ENCODE results near the gene RNF150.

- TF ChIP-seq CTCF (IDR thresholded peaks at IDR 0.05) (no peak), POLR2A (IDR thresholded peaks at IDR 0.05) (no peak)
Observed at GRCh38 chr4:140876615-140877364, 256.5 kb downstream of the RNF150 start.
